ENCODE data around the gene ZNF862. TPM values are rescaled to one million over a fixed set of nuclear protein-coding genes. Genes with fewer than 3 reads are reported as not detected.

The ZNF862 gene
- total RNA-seq, 1 donor from 2014 or later: 1.7 TPM

DNA sequence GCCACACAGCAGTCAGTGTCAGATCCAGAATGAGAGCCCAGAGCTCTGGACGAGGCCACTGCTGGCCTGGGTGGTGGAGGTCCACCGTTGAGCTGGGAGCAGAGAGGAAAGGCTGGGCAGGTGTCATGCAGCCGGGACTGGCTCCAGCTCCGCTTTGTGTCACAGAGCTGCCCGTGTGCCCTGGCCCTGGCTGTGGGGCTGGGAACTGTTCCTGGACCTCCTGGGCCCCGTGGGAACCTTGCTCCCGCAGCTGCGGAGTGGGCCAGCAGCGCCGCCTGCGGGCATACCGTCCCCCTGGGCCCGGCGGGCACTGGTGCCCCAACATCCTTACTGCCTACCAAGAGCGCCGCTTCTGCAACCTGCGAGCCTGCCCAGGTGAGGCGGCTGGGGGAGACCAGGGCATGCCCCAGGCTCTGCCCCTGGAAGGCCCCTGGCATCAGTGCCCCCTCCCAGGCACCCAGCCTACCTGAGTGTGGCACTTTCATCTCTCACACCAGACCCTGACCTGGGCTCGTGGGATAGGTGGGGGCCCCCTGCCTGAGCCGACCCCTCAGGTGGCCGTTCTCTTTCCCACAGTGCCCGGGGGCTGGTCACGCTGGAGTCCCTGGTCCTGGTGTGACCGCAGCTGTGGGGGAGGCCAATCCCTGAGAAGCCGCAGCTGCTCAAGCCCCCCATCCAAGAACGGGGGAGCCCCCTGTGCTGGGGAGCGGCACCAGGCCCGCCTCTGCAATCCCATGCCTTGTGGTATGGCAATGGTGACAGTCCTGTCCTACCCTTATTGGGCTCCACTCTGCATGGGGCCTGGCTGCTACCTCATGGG is 18.8 kb upstream of the ZNF862 start:
- intact Hi-C loops (cut with DNase I): no loop called here
- no peaks in the 10 kb centered on the region for H3K27me3 ChIP-seq
- no peak overlapping the region for H3K4me3 ChIP-seq
- H3K4me1 ChIP-seq: no peaks in the 10 kb centered on the region
- no peak for DNase-seq (ENCODE audit: low spot score in 2 of 2)
- no peaks in the 10 kb centered on the region for H3K9me3 ChIP-seq
- H3K27ac ChIP-seq: no peak overlapping the region
- no peaks in the 10 kb centered on the region for H3K36me3 ChIP-seq
- TF ChIP-seq CTCF (IDR thresholded peaks at IDR 0.05): no peak

GRCh38 chr7:149819961-149820340 is 18.2 kb upstream of the ZNF862 start:
- no peak overlapping the region for H3K4me3 ChIP-seq
- intact Hi-C loops (cut with DNase I): no loop called here
- no peak overlapping the region for H3K27ac ChIP-seq
- no peak for DNase-seq (ENCODE audit: low spot score in 2 of 2)
- H3K27me3 ChIP-seq: no peaks in the 10 kb centered on the region
- no peak for TF ChIP-seq CTCF (IDR thresholded peaks at IDR 0.05)
- H3K36me3 ChIP-seq: no peaks in the 10 kb centered on the region
- no peaks in the 10 kb centered on the region for H3K4me1 ChIP-seq
- no peaks in the 10 kb centered on the region for H3K9me3 ChIP-seq

DNA sequence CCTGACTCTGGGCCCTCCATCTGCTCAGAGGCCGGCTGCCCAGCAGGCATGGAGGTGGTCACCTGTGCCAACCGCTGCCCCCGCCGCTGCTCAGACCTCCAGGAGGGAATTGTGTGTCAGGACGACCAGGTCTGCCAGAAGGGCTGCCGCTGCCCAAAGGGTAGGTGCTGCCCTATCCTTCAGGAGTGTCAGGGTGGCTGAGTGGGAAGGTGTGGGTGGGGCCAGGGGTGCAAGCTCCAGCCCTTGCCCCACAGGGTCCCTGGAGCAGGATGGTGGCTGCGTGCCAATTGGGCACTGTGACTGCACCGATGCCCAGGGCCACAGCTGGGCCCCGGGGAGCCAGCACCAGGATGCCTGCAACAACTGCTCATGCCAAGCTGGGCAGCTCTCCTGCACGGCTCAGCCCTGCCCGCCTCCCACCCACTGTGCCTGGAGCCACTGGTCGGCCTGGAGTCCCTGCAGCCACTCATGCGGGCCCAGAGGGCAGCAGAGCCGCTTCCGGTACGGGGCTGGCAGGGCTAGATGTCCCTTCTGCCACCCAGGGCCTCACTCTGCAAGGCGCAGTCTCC is 17.5 kb upstream of the ZNF862 start:
- H3K27me3 ChIP-seq: no peaks in the 10 kb centered on the region
- H3K4me1 ChIP-seq: no peaks in the 10 kb centered on the region
- H3K4me3 ChIP-seq: no peak overlapping the region
- no peaks in the 10 kb centered on the region for H3K9me3 ChIP-seq
- TF ChIP-seq CTCF (IDR thresholded peaks at IDR 0.05): no peak
- no peaks in the 10 kb centered on the region for H3K36me3 ChIP-seq
- H3K27ac ChIP-seq: no peak overlapping the region
- DNase-seq (ENCODE audit: low spot score in 2 of 2): no peak
- intact Hi-C loops (cut with DNase I): no loop called here

- H3K27me3 ChIP-seq: no peaks in the 10 kb centered on the region
- no peaks in the 10 kb centered on the region for H3K36me3 ChIP-seq
- intact Hi-C loops (cut with DNase I): no loop called here
- TF ChIP-seq CTCF (IDR thresholded peaks at IDR 0.05): no peak
- H3K9me3 ChIP-seq: no peaks in the 10 kb centered on the region
- DNase-seq (ENCODE audit: low spot score in 2 of 2): no peak
- no peak overlapping the region for H3K27ac ChIP-seq
- H3K4me1 ChIP-seq: no peaks in the 10 kb centered on the region
- H3K4me3 ChIP-seq: no peak overlapping the region
These were observed 16.7 kb upstream of the ZNF862 start for GRCh38 chr7:149821191-149822148.

- Histone ChIP-seq H3K4me3 (no peak overlapping the region), H3K27ac (no peak overlapping the region), H3K27me3 (no peaks in the 10 kb centered on the region), H3K9me3 (no peaks in the 10 kb centered on the region), H3K36me3 (no peaks in the 10 kb centered on the region), H3K4me1 (no peaks in the 10 kb centered on the region)
- intact Hi-C loops (cut with DNase I): no loop called here
- no peak for DNase-seq (ENCODE audit: low spot score in 2 of 2)
- no peak for TF ChIP-seq CTCF (IDR thresholded peaks at IDR 0.05)
These were observed 15.7 kb upstream of the ZNF862 start for GRCh38 chr7:149822353-149822943.

Data from ascending aorta (tissue), 2 donors.